OCI-LY1 (cell line): ENCODE measurements around the gene GALNT7.

Source experiments
- CTCF ChIP-seq: fragments of 200-600 bp; sonication (generic), shearing (Covaris generic); IDR thresholded peaks from 2 replicates; pipeline ENCODE4 v1.5.1; 2017; ENCODE audit warnings: mild to moderate bottlenecking, antibody characterized with exemption, low read length, moderate library complexity, mixed read lengths
- EZH2 ChIP-seq: fragments of 200-600 bp; sonication (generic), shearing (Covaris generic); IDR thresholded peaks from 2 replicates; pipeline ENCODE4 v1.8.0; 2017; ENCODE audit warnings: borderline replicate concordance, mixed run types, mild to moderate bottlenecking, antibody characterized with exemption, low read length, moderate library complexity, mixed read lengths

DNA sequence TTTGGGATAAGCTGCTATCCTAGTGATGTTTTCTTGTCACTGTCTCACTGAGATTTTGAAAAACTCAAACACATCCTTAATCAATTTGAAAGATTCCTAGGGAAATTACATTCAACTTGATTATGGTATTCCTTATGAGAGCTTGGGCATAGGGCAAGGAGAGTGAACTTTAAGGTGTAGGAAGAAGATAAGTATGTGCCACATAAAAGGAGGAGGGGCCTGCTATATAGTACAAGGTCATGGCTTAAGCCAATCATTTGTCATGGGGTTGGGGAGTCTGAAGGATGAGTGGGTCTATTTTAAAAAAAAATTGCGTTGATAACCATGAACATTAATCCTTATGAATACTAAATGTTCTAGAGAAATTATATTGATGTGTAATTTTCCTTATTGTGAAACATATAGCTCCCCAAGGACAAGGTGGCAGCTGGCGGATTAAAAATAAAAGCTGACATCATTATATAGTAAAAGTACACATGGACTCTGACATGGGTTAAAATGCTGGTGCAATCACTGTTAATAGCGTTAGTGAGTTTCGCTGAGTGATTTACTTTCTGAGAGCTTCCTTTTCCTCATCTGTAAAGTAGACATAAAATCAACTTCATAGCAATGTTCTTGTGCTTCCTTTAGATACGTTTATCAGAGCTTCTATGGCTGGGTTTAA, 17.4 kb downstream of the GALNT7 start:
- TF ChIP-seq EZH2 (no peak), CTCF (no peak)
